HS-27A (cell line): Measurements from ENCODE around the gene PPP1R3F.
"Not testable (repeated sequence)": the region's sequence is repeated elsewhere in the genome, so short reads cannot be mapped to it uniquely, and the experiment has no call there.

Experiments
- DNase-seq: peaks from one replicate; pipeline ENCODE4 v3.0.0-alpha.2; 2012; ENCODE audit warnings: low read depth, missing footprints

Gene PPP1R3F

DNA sequence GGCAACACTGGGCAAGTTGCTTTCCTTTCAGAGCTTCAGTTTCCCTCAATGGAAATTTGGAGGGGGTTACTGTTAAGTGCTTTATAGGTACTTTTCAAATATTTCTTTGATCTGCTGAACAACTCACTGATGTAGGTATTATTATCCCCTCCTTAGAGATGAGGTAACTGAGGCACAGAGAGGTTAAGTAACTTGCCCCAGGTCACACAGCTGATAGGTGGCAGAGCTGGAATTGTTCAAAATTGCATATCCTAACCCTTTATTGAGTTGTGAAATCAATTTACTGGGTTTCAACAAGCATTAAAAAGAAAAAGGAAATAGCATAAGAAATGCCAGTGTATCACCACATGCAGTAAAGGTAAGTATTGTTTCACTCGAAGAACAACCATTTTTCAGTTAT is 6.6 kb downstream of the PPP1R3F start:
- DNase-seq = no peak

DNA sequence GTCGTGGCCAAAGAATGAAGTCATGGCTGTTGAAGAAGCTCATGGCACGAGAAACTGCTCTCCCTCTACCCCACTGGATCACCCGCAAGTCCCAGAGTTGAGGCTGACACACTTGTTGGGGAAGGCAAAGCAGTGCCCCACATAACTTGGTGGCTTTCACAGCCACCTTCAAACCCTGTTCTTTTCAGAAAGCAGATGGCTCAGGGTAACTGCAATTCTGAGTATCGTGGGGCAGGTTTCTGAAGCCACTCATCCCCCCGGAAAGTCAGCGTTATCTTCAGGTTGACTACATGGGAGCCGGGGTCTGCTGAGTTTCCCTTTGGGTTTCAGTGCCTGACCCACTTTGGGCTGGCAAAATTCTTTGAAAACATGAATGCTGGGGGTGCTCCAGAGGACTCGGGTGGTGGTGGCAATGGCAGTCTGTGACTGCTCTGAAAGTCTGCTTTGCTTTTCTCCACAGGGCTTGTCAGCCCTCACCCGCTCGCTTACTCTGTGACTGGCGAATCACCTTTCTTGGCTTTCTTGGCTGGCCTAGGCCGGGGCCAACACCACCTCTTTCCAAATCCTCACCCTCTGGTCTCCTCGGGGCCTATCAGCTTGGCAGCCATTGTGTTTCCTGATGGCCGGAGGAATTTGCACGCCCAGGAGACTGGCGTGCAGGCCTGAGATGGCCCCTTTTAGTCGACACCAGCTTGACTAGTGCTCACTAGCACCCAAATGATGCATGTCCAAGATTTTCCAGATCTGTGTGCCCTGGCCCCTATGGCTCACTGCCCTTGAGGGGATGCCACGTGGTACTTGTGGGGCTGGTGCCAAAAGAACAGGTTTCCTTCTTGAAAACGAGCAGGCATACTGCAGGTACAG is 7.3 kb downstream of the PPP1R3F start:
- no peak for DNase-seq

DNA sequence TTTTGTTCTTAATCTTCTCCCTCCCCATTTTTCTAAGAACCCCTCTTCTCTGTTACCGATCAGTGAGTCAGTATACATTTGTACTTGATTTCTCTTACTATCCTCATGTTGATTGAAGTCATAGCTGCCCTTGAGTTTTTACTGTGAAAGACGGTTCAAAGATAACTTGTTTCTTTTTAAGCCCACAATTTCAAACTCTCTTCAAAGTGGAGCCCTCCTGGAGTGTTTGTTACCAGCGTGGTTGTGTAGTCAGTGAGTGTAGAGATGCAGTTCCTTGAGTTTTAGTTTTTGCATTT is 7.9 kb downstream of the PPP1R3F start:
- no peak for DNase-seq

DNA sequence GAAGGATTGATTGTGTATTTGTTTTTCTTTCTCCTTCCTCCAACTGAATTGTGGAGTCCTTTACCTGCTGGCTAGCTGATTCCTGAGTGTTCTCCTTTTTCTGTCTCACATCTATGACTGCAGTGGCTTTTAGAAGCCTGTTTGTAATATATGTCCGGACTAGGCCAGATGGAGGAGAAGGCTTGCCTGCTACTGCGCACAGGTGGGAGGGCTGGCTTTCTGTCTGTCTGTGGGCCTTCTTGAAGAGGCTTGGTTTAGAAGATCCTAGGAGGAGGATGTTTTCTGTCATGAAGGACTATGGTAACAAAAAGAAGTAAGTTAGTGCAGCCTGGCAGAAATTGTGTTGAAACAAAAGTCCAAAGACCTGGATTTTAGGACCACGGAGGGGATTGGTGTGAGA is 8.5 kb downstream of the PPP1R3F start:
- DNase-seq = no peak

DNA sequence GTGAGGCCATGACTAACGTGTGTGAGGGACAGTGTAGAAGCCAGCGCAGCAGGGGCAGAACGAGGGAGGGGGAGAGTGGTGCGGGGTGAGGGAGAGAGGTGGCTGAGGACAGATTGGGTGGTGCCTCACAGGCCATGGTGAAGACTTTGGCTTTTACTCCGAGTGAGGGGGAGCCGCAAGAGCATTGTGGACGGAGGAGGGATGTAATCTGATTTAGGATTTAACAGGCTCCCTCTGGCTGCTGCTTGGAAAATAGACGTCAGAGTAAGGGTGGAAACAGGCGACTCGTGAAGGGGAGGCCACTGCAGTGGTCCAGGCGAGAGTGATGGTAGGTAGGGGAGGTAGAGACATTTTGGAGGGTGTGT is 13.0 kb downstream of the PPP1R3F start:
- DNase-seq = no peak

DNA sequence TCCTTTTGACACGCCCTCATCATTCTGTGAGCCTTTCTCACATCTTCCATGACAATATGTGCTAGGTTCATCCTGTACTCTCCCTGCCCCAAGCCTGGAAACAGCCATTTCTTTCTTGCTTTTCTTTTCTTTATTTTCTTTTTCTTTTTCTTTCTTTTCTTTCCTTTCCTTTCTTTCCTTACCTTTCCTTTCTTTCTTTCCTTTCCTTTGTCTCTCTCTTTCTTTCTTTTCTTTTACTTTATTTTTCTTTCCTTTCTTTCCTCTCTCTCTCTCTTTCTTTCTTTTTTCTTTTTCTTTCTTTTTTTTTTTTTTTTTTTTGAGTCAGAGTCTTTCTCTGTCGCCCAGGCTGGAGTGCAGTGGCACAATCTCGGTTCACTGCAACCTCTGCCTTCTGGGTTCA is 14.6 kb downstream of the PPP1R3F start:
- no peak for DNase-seq

DNA sequence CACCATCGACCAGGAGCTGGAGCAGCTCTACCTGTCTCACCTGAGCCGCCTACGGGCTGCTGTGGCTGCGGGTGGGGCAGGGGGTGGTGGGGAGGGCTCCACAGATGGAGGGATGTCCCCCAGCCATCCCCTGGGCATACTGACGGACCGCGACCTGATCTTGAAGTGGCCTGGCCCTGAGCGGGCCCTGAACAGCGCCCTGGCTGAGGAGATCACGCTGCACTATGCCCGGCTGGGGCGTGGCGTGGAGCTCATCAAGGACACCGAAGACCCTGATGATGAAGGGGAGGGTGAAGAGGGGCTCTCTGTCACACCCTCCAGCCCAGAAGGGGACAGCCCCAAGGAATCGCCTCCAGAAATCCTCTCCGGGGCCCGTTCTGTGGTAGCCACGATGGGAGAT is 16.5 kb downstream of the PPP1R3F start:
- DNase-seq = no peak

DNA sequence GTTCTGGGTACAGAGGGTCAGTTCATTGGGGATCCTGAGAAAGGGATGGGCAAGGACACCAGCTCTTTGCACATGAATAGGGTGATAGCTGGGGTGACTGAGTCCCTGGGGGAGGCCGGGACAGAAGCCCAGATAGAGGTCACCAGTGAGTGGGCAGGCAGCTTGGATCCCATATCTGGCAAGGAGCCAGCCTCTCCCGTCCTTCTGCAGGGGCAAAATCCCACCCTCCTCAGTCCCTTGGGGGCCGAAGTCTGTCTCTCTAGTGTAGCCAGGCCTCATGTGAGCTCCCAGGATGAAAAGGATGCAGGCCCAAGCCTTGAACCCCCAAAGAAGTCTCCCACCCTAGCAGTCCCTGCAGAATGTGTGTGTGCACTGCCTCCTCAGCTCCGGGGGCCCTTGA is 17.0 kb downstream of the PPP1R3F start:
- DNase-seq = no peak

DNA sequence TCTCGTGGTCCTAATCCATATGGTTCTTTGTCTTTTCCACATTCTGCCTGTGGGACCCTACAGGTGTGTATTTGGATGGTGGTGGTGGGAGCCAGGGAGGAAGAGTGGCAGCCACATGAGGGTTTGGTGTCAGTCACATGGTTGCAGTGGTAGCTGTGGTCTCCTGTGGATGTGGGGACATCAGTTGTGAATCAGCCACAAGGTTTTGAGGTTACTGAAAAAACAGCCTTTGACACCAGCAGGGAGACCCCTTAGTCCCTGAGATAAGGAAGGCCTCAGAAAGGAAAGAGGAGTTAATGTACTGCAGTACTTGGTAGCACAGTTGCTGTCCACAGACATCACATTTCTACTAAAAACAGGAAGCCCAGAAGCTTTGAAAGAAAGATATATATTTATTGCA is 18.1 kb downstream of the PPP1R3F start:
- no peak for DNase-seq

DNA sequence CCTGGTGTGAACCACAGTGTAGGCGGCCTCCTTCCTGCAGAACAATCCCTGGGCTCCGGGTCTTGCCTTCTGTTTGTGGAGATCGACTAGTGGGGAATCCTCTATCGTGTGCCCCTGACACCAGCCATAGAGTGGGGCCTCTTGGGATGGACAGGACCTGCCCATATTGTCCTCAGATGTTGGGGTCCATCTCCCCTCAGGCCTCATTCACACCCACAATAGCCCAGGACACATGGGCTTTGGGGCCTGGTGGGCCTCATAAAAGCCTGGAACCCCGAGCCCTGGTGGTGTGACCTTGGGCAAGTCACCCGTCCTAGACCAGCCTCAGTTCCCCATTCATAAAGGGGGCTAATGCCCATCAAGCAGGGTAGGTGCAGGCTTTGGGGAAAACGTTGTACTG is 20.6 kb downstream of the PPP1R3F start:
- DNase-seq = no peak

DNA sequence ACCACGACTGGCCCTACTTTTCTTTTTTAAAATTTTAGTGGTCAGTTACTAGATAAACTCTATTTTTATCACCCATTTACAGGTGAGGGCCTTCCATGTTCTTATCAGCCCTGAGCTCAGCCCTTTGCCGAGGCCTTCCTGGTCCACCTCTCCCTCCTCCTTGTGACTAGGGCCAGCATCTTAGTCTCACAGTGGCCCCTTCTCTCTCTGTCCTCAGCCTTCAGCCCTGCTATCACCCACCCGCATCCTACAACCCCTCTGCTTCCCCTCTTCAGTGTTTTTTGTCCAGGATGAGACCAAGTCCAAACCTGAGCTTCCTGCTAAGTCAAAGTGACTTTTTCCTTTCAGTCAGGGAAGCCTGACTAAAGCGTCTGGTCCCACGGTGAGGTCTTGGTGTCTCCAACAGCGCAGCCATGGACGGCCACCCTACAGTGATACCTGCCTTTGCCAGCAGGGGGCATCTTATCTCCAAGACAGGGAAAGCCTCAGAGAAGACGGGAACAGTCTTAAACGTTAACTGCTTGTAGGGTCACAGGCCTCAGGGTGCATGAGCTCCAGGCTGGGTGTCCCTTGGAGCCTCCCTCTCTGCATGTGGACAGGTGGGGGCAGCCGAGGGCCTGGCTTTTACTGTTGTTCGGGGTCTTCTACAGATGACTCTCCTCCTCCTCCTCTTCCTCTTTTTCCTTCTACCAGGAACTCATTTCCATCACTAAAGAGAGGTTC is 22.2 kb downstream of the PPP1R3F start:
- no peak for DNase-seq

DNA sequence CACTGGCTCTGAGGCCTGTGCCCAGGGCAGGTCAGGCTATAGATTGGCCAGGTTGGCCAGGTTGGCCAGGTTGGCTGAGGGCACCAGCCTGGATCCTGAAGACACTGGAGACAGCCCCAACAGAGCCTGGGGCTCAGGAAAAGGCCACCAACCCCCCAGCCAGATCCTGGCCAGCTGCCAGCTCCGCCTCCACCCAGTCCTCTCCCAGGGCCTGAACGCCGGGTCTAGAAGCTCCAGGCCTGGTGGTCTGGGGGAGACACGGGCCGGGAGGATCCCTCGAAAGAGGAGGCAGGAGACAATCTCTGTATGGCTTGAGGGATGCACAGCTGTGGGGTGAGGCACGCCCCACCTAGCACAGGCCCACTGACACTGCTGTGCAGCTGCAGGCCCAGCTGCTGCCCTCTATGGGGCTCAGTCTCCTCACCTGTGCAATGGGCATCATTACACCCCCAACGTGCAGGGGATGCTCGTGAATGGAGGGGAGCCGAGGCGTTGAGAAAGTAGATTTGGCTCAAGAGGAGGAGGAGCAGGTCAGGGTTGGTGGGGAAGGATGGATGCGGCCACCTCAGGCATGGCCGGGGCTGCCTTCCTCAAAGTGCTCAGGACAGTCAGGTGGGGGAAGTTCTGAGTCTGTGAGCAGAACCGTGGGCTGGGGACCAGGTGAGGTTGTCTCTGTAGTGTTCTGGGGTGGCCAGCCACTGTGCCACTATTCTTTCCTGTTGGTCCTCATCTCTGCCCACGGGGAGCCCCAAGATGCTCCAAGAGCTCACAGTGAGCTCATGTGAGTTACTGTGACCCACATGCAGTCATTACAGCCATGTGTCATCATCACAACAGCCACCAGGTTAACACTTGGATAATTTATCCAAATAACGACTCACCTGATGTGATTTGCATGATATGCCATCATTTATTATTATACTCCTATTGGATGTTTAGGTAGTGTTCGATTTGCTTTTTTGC is 23.1 kb downstream of the PPP1R3F start:
- DNase-seq = no peak

DNA sequence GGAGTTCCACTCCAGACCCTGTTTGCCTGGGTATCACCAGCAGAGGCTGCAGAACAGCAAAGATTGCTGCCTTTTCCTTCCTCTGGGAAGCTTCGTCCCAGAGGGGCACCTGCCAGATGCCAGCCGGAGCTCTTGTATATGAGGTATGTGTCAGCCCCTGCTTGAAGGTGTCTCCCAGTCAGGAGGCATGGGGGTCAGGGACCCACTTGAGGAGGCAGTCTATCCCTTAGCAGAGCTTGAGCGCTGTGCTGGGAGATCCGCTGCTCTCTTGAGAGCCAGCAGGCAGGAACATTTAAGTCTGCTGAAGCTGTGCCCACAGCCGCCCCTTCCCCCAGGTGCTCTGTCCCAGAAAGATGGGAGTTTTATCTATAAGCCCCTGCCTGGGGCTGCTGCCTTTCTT is 29.7 kb downstream of the PPP1R3F start:
- not testable (repeated sequence) for DNase-seq

DNA sequence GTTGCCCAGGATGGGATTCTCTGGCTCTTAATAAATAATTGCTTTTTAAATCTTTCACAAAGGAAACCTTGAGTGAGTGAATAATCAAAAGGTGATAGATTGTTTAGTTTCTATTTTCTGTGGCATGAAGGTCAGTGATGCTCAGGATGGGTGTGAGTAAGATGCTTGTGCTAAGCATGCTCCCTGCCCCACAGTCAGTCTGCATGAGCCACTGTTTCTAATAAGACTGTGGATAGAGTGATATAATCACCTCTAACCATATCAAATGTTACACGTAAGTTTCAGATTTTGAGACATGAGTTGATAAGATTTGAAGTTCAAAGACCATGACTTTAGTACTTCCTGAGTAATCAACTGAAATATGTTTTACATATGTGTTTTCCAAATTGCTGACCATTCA is 31.1 kb downstream of the PPP1R3F start:
- no peak for DNase-seq

DNA sequence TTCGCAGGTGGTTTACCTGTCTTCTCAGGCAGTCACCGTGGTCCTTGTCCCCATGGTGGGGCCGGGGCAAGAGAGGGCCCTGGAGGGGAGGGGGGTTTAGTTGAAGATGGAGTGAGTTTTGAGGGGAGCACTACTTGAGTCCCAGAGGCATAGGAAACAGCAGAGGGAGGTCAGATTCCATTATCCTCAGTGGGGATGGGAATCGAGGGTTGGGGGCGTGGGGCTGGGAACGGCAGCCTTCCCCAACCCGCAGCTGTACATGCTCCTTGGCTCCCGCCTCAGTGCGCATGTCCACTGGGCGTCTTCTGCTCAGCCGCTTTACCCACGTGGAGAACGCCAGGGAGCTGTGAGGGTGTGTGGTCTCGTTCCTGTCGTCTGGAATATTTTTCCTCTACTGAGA is 33.8 kb downstream of the PPP1R3F start, which contains the start of gene GAGE10:
Gene GAGE10 (plus strand): TSS at position 301 of the 400 bp plus-strand sequence. CDS start 1,214 bp downstream, outside the sequence.
- DNase-seq = no peak

DNA sequence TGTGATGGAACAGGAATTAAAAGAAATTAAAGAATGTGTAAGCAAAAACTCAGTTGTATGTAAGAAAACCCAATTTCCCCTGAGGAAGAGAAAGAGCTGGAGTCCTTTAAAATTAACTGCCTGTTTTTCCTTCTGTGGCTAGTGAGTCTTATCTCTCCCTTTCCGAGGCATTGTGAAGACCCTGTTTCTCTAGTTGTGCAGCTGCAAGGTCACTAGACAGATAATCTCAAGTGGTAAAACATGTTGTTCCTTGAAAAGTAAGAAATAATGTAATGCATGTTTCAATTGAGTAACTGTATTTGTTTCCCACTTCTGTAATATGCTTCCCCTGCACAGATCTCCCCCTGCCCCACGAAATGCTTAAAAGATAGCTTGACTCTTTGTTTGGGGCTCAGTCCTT is 38.2 kb downstream of the PPP1R3F start:
- DNase-seq = not testable (repeated sequence)

DNA sequence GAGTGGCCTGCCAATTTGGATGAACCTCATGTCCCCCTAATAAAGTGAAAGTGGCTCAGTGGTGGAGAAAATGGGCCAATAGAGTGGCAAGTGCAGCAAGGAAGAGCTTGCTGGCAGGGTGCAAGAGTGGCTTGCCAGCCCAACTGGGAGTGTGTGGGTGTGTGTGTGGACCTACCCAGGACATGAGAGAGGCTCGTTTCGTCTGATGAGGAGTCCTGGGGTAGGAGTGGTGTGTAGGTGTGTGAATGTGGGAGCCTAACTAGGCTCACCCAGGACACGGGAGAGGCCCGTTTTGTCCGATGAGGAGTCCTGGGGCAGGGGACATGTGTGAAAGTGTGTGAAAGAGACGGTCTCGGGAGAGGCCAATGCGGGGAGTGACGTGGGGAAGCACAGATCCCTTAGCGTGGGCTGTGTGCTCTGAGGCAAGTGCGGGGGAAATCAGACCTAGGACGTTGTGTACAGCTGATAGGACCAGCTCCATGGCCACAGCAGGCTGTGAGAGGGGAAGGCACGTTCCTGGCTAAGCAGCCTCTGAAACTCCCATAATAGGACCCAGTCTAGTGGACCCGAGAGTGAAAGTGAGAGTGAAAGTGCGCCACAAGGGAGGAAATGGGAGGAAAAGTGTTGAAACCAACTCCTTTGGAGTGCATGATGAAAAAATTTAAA is 39.1 kb downstream of the PPP1R3F start:
- DNase-seq = no peak

DNA sequence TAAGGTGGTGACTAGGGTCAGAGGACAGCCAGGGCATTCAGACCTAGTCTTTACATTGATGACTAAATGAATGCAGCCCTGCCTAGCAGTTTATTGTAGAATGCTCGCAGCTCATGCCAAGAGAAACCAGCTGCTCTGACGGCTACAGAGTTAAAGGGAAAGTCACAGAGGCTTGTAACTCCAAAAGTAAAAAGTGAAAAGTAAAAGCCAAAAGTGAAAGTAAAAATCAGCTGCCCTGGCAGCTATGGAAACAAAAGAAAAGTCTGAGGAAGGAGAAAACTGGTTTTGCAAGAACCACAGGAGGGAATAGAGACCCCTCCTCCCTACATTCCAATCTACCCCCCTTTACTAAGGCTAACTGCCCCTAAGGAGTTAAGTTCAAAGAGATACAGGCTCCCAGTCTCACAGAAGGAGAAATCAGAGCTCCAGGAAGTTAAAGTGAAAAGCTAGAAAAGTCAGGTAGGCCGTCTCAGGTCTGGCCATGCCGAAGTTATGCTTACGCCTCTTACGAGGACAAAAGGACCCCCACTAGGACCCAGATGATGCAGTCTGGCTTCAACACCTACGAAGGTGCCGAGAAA is 39.9 kb downstream of the PPP1R3F start:
- no peak for DNase-seq

DNA sequence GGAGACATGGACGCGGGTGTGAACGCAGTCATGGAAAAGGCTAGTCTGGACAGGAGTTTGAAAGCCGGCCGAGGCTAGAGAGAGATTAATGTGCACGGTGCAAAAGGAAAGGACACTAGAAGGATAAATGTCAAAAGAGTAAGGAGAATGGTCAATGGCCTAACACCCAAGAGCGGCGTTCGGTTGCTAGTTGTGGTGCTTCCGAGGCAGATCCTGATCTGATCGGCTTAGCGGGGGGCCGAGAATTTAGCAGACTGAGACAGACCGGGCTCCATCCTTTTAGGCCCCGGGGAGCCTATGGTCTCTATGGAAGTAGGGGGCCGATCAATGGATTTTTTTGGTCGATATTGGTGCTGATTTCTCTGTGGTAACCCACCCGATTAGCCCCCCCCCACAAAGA is 40.8 kb downstream of the PPP1R3F start:
- no peak for DNase-seq

DNA sequence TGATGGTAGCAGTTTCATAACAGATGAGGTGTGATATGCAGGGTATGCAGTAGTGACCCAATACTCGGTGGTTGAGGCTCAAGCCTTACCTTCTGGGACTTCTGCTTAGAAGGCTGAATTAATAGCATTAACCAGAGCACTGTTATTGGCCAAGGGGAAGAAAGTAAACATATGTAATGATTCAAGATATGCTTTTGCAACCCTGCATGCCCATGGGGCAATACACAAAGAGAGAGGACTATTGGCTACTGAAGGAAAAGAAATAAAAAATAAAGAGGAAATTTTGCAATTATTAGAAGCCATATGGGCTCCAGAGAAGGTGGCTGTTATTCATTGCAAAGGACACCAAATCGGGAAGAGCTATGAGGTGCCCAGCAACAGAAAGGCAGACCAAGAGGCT is 42.6 kb downstream of the PPP1R3F start:
- no peak for DNase-seq

DNA sequence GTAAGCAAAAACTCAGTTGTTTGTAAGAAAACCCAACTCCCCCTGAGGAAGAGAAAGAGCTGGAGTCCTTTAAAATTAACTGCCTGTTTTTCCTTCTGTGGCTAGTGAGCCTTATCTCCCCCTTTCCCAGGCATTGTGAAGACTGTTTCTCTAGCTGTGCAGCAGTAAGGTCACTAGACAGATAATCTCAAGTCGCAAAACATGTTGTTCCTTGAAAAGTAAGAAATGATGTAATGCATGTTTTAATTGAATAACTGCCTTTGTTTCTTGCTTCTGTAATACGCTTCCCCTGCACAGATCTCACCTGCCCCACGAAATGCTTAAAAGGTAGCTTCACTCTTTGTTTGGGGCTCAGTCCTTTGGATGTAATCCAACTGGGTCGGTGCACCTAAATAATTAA is 46.5 kb downstream of the PPP1R3F start:
- DNase-seq = no peak

DNA sequence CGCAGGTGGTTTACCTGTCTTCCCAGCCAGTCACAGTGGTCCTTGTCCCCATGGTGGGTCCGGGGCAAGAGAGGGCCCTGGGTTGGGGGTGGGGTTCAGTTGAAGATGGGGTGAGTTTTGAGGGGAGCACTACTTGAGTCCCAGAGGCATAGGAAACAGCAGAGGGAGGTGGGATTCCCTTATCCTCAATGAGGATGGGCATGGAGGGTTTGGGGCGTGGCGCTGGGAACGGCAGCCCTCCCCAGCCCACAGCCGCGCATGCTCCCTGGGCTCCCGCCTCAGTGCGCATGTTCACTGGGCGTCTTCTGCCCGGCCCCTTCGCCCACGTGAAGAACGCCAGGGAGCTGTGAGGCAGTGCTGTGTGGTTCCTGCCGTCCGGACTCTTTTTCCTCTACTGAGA is 52.1 kb downstream of the PPP1R3F start, which contains the start of gene GAGE12J:
Gene GAGE12J (plus strand): TSS at position 301 of the 400 bp plus-strand sequence. CDS start 1,157 bp downstream, outside the sequence.
- not testable (repeated sequence) for DNase-seq
